SKM-1 treated with dmso at 0.1 percent for 144 hours (cell line): ENCODE results near the gene NANOS1.

Experiments used
- DNase-seq: peaks from one replicate; lab custom pipeline; 2025; ENCODE audit not compliant: unreplicated experiment; lab: John Stamatoyannopoulos, UW

NANOS1 gene

DNA sequence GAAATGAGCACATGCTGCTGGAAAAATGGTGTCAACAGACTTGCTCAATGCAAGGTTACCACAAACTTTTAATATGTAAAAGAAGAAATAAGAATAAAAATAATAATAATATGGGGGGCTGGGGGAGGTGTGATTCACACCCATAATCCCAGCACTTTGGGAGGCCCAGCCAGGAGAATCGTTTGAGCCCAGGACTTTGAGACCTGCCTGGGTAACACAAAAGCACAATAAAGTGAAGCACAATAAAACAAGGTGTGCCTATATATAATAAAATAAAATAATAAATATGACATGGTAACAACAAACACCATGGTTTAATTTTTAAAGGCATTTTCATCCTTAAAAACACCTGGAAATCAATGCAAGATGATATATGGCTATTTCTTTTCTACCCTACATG, 26.0 kb downstream of the NANOS1 start:
- DNase-seq = no peak

DNA sequence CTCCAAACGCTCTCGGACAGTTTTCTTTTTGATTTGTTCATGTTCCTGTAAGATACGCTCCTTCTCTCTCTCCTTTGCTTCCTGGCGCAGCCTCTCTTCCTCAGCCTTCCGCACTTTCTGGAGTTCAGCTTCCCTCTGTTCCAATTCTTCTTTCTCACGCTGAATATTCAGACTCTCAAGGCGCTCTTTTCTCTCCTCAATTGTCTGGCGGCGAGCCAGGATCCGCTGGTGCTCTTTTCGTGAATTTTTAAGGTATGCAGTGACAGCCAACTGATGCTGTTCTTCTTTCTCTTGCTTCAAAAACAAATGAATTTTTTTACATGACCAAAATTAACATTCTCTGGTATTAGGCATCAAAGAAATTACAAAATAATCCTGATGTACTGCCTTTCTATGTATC, 28.5 kb downstream of the NANOS1 start:
- DNase-seq = no peak

DNA sequence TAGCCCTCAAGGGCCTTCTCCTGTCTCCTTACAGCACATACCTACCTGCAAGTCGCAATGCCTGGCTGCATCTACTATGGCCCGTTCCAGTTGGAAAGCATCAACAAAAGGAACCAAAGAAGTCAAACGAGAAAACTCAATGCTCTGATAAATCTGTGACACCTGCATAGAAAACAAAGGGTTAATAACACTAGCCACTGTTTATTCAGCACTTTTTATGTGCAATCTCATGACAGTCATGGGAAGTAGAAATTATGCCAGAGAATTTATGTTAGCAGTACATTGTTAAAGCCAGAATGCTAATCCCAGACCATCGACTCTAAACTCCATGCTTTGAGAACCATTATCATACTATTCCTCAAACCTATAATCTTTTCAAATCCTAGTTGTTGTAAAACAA, 30.0 kb downstream of the NANOS1 start:
- no peak for DNase-seq

DNA sequence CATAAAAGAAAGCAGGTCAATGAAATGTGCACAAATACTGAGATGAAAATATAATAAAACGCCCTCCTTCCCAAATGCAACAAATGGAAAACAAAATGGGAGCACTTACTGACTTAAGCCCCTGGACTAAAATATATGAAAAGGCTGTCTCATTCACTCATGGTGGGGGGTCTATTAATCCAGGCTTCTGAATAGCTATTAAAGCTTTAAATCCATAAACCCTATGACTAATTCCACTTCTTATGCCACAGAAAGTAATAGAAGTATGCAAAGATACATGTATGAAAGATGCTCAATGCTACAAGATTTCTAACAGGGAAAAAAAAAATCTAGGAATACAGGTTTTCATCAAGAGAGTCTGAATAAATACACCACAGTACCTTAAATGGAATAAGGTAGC, 30.6 kb downstream of the NANOS1 start:
- no peak for DNase-seq

DNA sequence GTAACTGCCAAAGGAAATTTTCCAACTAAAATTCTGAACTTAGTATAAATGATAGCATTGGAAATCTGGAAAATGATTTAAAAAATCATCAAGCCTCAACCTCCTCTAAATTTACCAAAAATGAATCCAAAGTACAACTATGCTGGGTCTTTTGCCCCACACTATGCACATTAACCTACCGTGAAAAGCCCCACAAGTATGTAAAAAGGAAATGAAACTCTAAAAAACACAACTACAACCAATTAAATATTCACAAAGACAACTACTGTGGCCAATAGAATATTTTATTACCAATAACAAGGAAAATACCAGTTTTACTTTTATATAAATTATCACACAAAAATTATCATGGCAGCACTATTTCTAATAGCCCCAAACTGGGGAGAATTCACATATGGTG, 31.8 kb downstream of the NANOS1 start:
- no peak for DNase-seq

DNA sequence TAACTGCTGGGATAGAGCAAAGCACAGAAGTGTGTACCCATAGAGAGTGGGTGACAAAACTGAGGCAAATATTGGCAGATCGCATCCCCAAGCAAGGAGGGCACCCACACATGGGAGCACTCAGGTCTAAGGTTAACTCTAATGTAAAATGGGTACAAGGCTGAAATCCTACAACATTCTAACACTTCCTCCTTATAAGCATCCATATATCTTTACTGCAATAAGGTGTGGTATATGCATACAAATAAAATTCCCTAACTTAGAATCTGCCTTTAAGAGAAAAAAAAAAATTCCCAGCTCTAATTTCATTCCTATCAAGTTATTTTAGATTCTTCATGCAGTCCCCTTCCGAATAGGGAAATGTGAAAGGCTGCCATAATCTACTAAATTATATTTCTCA, 32.4 kb downstream of the NANOS1 start:
- no peak for DNase-seq

DNA sequence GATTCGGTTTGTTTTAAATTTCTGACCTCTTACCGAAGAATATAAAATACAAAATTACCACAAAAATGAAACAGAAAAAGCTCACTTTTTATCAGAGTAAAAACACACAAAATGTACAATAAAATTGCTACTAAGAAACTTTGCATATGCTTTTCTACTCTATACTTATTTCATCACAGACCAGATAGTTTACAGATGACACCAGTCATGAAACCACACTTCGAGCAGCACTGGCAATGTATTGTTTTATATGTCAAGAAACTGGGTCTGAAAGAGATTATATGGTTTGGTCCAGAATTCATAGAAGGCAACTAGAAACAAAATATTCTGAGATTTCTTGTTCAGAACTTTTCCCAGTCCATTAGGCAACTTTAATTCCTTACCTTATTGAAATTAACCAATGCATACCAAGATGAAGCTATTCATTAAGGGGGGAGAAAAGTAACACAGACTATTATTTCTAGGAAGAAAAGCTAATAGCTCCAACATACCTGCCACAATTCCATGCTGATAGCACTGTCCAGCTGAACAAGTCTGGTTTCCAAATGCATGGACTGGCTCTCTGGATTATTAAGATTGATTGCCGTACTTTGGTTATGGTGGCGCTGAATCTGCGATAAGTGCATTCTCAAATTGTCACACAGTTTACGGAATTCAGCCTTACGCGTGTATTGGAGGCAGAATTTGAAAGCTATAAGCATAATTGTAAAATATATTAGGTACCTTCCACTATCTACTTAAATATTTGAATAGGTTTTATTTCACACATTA, 41.1 kb downstream of the NANOS1 start:
- DNase-seq = no peak

DNA sequence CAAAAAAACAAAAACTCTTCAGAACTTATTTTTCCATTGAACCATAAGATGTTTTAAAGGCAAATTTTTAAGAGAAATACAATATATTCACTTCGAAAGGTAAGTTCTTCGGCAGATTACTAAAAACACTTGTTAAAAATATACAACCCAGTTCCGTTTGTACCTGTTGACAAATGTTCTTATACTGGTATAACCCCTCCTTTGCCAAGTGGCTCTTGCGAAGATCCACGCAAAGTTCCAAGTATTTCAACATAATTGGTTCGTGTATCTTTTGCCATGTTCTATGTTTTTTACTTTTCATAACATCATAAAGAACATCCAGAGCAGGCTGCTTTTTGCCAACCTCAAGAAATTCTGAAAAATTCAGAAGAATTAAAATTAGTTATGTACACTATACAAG, 44.1 kb downstream of the NANOS1 start:
- DNase-seq = no peak

DNA sequence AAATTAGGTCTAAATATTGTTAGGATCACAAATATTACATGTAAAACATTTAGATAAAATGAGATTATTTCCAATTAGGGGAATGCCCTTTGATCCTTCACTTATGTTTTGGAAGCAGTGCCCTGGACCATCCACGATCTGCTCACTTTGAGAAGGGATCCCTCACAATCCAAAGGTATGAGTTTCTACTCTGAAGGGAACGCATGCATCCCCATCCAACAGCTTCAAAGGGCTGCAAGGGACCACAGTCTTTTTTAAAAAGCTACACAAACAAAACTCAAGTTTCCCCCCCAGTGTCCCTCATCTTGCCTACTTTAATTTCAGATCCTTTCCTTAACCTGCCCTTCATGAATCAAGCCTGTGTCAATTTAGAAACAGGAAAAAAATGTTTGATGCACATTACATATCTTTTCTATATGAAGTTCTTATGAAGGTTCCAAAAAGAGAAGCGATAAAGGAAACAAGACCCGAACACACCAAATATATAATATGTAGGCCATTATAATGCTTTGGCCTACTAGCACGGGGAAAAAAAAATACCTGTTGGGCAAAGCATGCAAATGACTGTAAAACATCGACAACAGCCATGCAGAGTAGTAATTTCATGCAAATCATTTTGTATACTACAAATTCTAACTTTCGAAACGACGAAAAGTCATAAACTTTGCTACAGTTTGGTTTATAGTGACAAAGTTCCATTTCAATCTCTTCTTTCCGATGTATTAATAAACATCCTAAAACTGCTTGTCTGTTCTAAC, 49.1 kb downstream of the NANOS1 start:
- no peak for DNase-seq

DNA sequence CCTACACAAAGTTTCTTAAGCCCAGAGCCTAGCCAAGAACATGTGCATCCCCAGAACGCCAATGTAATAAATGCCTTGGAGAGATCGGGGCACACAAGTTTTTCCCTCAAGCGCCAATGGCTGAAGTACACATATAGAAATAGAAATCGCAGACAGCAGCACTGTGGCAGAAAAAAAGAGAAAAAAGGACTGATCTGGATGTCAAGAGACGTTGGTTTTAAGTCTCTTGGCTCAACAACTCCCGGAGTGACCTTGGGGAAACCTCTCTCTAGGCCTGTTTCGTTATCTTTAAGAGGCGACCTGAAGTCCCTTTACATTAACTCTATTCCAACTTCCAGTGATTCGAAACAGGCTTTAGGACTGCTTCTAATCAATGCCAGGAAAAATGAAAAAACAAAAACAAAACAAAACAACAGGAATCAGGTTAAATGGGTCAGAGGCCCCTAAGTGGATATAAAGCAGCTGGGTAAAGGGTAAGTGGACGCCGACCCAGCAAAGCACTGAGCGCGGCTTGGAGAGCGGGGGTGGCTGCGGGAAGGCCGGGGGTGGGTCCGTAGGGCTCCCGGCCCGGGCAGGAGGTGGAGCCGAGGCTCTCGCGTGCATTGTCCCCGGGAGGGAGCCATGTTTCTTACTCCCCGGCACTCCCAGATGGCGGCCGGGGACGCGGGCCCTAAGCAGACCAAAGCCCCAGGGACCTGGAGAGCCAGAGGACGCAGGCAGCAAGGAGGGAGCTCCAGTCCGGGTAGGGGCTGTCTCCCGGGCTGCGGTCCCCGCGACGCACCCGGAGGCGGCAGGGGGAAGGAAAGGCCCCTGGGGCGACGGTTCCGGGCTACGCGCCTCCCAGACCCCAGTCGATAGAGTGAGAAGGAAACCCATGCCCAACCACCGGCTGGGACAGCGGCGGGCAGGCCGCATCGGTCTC, 50.3 kb downstream of the NANOS1 start:
- DNase-seq = peak; percentile 44

DNA sequence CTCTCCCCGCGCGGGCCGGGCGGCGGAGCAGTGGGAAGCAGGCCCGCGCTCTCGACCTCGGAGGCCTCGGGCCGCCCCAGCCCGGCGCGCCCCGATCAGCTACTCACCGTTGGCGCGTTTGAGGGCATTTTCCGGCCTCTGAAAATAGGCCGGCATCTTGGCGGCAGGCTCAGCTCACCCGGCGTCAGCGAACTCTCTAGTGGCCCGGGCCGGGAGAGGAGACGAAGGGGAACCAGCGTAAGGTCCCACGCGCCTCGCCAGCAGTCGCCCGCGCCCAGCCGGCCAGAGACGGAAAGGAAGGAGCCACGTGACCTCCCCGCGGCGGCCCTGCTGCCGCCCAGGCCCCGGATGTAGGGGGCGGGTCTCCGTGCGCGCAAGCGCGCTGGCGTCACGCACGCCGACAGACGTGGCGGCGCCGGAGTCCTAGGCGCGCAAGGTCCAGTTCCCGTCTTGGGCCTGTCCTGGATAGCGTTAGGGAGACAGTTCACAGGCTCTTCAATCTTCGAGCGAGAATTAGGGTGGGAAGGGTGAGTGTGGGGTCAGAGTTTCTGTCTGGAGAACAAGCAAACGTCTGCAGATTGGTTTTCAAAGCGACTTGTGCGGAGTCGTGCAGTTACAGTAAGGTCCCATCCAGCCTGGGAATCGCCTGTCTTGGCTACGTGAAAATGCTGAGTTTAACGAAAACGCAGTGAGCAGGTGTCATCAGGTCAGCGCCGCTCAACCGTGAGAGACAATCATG, 51.2 kb downstream of the NANOS1 start, which contains the start of gene EIF3A:
Gene EIF3A, minus strand, starts transcription at position 297 of the 739 bp plus-strand sequence. Its CDS starts 141 bp downstream, at position 156.
- peak; percentile 91 for DNase-seq
